Right hindlimb (tissue), 1 donor: ENCODE results near the gene HLTF.
A peak's percentile ranks its signal among the peaks of the same experiment; 100 is the strongest.
"Not testable (repeated sequence)": the region's sequence is repeated elsewhere in the genome, so short reads cannot be mapped to it uniquely, and the experiment has no call there.

Experiments used
- DNase-seq: peaks from one replicate; pipeline ENCODE4 v3.0.0-alpha.2; 2018

HLTF gene

DNA sequence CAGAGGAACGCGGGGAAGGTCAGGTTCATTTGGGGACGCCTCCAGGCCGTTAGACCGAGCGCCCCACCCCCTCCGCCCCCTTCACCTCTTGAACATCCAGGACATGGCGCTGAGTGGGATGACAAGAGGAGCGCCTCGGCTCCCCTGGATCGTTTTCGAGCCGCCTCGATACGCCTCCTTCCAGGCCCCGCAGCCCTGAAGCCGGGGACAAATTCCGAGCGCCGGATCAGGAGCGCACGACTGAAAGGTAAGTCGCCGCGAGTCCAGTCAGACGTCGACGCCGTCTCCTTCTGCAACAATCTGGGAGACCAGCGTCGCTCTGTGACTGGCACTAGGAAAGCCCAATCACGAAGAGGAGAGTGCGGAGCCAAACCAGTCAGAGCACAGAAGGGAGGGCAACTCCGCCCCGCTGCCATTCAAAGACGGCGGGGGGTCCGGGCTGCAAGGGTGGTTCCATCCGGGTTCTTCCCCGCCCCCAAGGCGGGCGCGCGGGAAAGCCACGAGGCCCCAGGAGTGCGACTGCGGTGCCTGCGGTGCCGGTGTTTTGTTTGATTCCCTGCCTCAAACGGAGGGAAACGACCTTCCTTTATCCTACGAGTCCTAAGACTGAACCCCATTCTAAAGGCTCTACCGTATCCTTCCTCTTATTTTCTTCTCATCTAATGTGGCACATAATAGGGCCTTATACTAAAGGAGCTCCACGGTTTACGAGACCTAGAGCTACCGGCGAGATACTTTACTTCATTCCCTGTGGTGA lies at the start of gene HLTF:
Gene HLTF, minus strand, starts transcription at position 302 of the 757 bp plus-strand sequence. Its CDS starts 197 bp downstream, at position 105.
- peak; percentile 97 for DNase-seq

DNA sequence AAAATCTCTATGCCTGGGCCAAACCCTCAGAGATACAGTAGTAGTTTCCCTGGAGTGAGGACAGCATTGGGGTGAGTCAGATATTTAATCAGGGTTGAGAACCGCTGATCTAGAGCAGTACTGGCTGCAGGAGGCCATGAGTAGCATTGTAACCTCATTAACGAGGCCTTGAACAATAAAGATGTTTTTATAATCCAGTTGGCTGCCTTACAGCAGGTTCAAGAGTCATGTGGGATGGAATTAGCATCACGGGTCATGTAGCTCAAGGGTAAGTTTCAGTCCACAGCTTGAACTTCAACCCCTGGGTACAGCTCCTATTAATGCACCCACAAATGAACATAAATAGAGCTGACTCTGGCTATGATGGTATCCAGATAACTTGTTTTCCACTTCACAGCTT lies 48.2 kb upstream of the HLTF start:
- DNase-seq, result no peak

DNA sequence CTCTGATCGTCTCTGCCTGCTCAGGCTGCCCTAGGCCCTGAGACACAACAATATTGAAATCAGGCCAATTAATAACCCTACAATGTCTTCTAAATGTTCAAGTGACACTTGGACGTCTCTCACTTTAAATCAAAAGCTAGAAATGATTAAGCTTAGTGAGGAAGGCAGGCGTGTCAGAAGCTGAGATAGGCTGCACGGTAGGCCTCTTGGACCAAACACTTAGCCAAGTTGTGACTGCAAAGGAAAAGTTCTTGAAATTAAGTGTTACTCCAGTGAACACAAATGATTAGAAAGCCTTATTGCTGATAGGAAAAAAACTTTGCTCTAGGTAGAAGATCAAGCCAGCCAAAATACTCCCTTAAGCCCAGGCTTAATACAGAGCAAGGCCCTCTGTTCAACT lies 45.3 kb upstream of the HLTF start:
- no peak for DNase-seq

GRCh38 chr3:149129326-149130205 lies 43.2 kb upstream of the HLTF start, which contains the start of gene HPS3:
Gene HPS3, plus strand, starts transcription at chr3:149129638. Its CDS starts 86 bp downstream, at chr3:149129724.
- DNase-seq, result peak; percentile 93

- DNase-seq, result no peak
Measured at GRCh38 chr3:149128821-149129220, 42.5 kb upstream of the HLTF start.

DNA sequence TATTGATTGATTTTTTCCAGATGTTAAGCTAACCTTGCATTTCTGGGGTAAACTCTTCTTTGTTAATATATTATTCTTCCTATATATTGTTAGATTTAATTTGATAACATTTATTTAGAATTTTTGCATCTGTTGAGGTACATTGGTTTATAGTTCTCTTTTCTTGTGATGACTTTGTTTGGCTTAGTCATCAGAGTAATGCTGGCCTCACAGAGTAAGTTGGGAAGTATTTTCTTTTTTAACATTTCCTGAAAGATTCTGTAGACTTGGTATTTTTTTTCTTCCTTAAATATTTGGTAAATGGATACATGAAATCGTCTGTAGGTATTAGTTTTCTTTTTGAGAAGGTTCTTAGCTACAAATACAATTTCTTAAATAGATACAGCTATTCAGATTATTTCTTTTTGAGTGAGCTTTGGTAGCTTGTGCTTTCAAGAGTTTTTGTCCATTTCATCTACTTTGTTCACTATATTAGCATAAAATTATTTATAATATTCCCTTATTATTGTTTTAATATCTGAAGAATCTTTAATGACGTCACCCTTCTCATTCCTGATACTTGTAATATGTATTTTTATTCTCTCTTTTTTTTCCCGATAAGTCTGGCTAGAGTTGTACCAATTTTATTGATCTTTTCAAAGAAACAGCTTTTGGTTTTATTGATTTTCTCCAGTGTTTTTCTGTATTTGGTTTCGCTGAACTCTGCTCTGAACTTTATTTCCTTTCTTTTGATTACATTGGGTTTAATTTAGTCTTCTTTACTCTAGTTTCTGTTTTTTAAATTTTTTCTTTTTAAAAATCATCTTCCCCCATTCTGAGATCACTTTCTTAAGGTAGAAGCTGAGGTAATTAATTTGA lies 36.6 kb upstream of the HLTF start:
- DNase-seq, result no peak

DNA sequence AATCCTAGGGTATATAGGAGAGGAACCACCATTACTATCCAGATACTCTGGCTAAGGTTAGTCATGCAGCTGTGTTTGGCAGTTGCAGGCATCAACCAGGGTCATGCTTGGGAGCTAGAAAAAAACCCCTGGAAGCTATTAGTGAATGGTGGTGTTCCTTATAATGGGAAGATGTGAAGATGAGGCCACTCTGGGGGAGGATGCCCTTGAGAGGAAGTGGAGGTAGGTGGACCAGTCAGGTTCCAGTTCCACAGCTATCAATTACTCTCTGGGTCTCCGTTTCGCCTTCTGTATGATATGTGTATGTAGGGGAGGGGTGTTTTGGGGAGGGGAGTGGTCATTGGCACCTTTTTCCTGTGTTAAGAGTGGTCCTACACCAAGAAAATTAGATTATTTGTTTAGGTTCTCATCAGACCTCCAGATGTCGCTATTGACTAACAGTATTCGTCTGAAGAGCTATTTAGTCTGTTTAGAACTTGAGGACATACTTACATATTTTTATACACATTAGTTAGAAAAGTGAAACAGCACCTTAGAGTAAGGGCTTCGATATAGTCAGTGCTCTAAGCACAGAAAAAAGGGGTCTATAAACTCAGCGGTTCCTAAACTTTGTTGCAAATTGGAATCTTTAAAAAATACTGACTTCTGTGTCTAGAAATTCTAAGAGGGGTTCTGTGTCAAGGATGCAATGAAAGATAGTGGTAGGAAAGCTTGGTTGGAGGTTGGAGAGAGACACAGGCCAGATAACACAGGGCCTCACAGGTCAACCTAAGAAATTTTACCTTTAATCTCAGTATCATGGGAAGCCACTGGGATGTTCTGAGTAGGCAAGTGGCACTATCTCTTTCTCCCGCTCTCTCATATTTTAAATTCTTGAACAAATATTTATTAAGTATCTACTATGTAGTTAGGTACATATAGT lies 34.0 kb upstream of the HLTF start:
- DNase-seq, result no peak

DNA sequence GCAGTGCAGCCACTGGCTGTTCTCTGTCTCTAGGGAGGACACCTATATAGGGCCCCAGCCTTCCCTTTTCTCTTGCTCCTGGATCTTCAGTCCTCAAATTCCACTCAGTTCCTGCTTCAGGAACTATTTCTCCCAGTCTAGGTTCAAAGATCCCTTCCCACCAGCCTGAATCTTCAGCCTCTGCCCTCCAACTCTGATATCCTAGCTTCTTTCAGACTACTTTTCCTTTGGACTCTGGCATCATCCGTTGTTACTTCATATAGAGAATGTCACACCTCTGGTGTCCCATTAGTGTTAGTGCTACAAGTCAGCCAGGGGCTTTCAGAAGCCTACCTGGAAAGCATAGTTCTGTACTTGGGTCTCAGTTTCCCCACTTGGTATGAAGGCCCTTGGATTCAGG lies 33.1 kb upstream of the HLTF start:
- no peak for DNase-seq

- no peak for DNase-seq
Measured at GRCh38 chr3:149118724-149119123, 32.4 kb upstream of the HLTF start.

GRCh38 chr3:149115114-149115513 lies 28.8 kb upstream of the HLTF start:
- no peak for DNase-seq

- no peak for DNase-seq
Measured at GRCh38 chr3:149114458-149114857, 28.1 kb upstream of the HLTF start.

- no peak for DNase-seq
Measured at GRCh38 chr3:149104484-149104883, 18.2 kb upstream of the HLTF start.

DNA sequence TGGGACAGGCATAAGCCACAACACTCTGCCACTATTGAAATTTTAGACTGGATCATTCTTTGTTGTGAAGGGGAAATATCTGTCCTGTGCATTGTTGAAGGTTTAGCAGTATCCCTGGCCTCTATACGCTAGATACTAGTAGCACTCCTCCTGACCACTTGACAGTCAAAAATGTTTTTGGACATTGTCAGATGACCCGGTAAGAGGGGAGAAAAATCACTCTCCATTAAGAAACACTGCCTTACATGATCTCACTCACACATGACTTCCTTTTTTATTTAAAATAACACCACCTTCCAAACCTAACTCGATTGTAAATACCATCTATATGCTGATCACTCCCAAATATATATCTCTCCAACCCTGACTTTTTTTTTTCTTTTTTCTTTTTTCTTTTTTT lies 15.3 kb upstream of the HLTF start:
- DNase-seq, result no peak

GRCh38 chr3:149101154-149101553 lies 14.8 kb upstream of the HLTF start:
- DNase-seq, result no peak

GRCh38 chr3:149097987-149098386 lies 11.7 kb upstream of the HLTF start:
- DNase-seq, result not testable (repeated sequence)

DNA sequence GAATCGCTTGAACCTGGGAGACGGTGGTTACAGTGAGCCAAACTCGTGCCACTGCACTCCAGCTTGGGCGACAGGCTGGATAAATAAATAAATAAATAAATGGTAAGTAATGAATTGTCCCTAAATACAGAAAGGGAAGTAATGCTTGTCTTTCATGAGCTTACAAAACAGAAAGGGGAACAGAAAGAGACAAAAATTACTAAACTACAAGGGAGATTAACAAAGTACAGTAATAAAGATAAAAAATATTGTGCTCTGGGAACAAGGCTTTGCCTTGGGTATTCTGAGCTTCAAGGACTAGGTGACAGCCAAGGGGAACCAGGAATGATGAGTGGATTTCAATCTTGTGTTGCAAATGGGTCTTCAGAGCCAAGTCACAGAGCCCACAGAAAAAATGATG lies 9.2 kb upstream of the HLTF start:
- DNase-seq, result no peak

GRCh38 chr3:149091983-149092382 lies 5.7 kb upstream of the HLTF start:
- no peak for DNase-seq

DNA sequence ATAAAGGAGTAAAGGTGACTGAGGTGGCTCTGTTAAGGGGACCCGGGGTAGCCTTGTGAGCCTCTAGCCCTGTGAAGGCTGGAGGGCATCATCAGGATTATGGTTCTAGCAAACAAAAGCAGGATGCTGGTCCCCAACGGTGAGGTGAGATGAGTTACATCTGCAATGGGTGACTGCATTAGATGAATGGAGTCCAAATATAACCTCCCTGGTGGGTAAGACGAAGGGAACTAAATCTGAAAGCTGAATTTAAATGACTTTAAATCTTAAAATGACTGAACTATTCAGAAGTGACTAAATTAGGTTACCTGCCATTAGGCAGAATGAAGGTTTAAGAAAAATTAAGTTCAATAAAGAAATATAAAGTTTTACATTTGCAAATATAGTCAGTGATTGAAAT lies 4.6 kb upstream of the HLTF start:
- no peak for DNase-seq

- DNase-seq, result no peak
Measured at GRCh38 chr3:149090461-149090860, 4.1 kb upstream of the HLTF start.

- no peak for DNase-seq
Measured at GRCh38 chr3:149089395-149089794, 3.1 kb upstream of the HLTF start.

- DNase-seq, result no peak
Measured at GRCh38 chr3:149087208-149087607, 875 bp upstream of the HLTF start.

- DNase-seq, result no peak
Measured at GRCh38 chr3:149085828-149086231, 503 bp downstream of the HLTF start.
